ENCODE results near the gene APBA2.

DNA sequence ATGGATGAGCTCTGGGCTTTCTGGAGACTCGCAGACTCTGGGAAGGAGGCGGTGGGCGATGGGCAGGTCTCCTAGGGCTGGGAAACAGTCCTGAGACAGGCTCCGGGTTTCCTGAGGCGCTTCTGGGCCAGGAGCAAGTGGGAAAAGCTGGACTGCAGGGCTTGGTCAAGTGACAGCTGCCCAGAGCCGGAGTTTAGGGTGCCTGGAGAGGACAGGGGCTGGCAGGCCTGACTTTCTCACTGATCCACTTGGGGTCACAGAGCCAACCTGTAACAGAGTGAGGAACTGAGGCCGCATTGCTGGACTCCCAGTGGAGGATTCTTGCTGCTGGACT lies 107.9 kb downstream of the APBA2 start:
- TF ChIP-seq, protein P1, sequence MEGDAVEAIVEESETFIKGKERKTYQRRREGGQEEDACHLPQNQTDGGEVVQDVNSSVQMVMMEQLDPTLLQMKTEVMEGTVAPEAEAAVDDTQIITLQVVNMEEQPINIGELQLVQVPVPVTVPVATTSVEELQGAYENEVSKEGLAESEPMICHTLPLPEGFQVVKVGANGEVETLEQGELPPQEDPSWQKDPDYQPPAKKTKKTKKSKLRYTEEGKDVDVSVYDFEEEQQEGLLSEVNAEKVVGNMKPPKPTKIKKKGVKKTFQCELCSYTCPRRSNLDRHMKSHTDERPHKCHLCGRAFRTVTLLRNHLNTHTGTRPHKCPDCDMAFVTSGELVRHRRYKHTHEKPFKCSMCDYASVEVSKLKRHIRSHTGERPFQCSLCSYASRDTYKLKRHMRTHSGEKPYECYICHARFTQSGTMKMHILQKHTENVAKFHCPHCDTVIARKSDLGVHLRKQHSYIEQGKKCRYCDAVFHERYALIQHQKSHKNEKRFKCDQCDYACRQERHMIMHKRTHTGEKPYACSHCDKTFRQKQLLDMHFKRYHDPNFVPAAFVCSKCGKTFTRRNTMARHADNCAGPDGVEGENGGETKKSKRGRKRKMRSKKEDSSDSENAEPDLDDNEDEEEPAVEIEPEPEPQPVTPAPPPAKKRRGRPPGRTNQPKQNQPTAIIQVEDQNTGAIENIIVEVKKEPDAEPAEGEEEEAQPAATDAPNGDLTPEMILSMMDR (conservative IDR thresholded peaks at IDR 0.05), result no peak
- no peak for TF ChIP-seq ZFX (IDR thresholded peaks at IDR 0.05)

Data from C4-2B (cell line).